ENCODE measurements around the gene PUDP. TPM values are rescaled to one million over a fixed set of nuclear protein-coding genes. Genes with fewer than 3 reads are reported as not detected.
"Not testable (repeated sequence)": the region's sequence is repeated elsewhere in the genome, so short reads cannot be mapped to it uniquely, and the experiment has no call there.

PUDP gene
- polyA plus RNA-seq, 1 donor from 2014 or later: 18.2 TPM

DNA sequence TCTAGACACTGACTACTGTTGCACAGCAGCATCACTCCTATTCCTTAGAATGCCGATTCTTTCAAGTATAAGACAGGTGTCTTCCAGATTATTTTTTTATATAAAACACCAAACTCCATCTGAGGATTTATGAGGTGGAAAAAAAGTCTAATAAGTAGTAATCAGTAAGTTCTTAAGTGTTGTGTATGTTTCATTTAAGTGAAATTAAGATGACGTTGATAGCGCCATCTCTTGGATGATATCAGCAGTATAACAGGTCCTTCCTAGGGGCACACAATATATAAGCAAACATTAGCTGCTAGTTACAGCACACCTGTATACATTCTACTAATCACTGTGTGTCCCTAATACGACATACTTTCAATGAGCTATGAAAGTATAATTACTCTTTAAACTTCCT lies 100.0 kb downstream of the PUDP start:
- Histone ChIP-seq H3K9ac (ENCODE audit: low read length) (no peak overlapping the region), H3K79me2 (replicated peaks; ENCODE audit: insufficient read depth, low read length) (no peaks in the 10 kb centered on the region), H3K4me2 (ENCODE audit: low read length) (no peak overlapping the region), H3K27me3 (ENCODE audit: insufficient read depth, low read depth, low read length) (no peaks in the 10 kb centered on the region), H3K4me3 (ENCODE audit: low read length) (no peak overlapping the region), H3K27ac (ENCODE audit: low read length) (no peak overlapping the region), H3F3A (ENCODE audit: insufficient read depth, low read length, poor library complexity, severe bottlenecking) (no peaks in the 10 kb centered on the region), H3K9me3 (ENCODE audit: low read length) (no peaks in the 10 kb centered on the region), H2AFZ (ENCODE audit: low read depth, low read length) (no peak overlapping the region), H3K36me3 (ENCODE audit: insufficient read depth, low read length) (no peaks in the 10 kb centered on the region), H4K20me1 (ENCODE audit: insufficient read depth) (no peaks in the 10 kb centered on the region), H3K9me2 (ENCODE audit: insufficient read depth, low read length) (no peaks in the 10 kb centered on the region)
- no peak for TF ChIP-seq TAF1 (IDR thresholded peaks at IDR 0.05; ENCODE audit: low read depth)
- TF ChIP-seq, protein P1, sequence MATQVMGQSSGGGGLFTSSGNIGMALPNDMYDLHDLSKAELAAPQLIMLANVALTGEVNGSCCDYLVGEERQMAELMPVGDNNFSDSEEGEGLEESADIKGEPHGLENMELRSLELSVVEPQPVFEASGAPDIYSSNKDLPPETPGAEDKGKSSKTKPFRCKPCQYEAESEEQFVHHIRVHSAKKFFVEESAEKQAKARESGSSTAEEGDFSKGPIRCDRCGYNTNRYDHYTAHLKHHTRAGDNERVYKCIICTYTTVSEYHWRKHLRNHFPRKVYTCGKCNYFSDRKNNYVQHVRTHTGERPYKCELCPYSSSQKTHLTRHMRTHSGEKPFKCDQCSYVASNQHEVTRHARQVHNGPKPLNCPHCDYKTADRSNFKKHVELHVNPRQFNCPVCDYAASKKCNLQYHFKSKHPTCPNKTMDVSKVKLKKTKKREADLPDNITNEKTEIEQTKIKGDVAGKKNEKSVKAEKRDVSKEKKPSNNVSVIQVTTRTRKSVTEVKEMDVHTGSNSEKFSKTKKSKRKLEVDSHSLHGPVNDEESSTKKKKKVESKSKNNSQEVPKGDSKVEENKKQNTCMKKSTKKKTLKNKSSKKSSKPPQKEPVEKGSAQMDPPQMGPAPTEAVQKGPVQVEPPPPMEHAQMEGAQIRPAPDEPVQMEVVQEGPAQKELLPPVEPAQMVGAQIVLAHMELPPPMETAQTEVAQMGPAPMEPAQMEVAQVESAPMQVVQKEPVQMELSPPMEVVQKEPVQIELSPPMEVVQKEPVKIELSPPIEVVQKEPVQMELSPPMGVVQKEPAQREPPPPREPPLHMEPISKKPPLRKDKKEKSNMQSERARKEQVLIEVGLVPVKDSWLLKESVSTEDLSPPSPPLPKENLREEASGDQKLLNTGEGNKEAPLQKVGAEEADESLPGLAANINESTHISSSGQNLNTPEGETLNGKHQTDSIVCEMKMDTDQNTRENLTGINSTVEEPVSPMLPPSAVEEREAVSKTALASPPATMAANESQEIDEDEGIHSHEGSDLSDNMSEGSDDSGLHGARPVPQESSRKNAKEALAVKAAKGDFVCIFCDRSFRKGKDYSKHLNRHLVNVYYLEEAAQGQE (IDR thresholded peaks at IDR 0.05; ENCODE audit: borderline replicate concordance): no peak
- no peak for TF ChIP-seq POLR2AphosphoS5 (IDR thresholded peaks at IDR 0.05)
- TF ChIP-seq RAD21 (conservative IDR thresholded peaks at IDR 0.05): no peak

GRCh38 chrX:7045238-7045955 lies 102.6 kb downstream of the PUDP start:
- no peaks in the 10 kb centered on the region for H3K9me2 ChIP-seq (ENCODE audit: insufficient read depth, low read length)
- H4K20me1 ChIP-seq (ENCODE audit: insufficient read depth): no peaks in the 10 kb centered on the region
- TF ChIP-seq EZH2 (IDR thresholded peaks at IDR 0.05; ENCODE audit: borderline replicate concordance, insufficient read depth, low read length, poor library complexity, severe bottlenecking) (no peak), EP300 (conservative IDR thresholded peaks at IDR 0.05; ENCODE audit: poor library complexity, severe bottlenecking) (no peak), SMC3 (conservative IDR thresholded peaks at IDR 0.05; ENCODE audit: poor library complexity) (no peak), TAF1 (IDR thresholded peaks at IDR 0.05; ENCODE audit: low read depth) (no peak), RAD21 (conservative IDR thresholded peaks at IDR 0.05) (no peak), MXI1 (conservative IDR thresholded peaks at IDR 0.05; ENCODE audit: poor library complexity, severe bottlenecking) (no peak), POLR2AphosphoS5 (IDR thresholded peaks at IDR 0.05) (no peak)
- TF ChIP-seq, protein P2, sequence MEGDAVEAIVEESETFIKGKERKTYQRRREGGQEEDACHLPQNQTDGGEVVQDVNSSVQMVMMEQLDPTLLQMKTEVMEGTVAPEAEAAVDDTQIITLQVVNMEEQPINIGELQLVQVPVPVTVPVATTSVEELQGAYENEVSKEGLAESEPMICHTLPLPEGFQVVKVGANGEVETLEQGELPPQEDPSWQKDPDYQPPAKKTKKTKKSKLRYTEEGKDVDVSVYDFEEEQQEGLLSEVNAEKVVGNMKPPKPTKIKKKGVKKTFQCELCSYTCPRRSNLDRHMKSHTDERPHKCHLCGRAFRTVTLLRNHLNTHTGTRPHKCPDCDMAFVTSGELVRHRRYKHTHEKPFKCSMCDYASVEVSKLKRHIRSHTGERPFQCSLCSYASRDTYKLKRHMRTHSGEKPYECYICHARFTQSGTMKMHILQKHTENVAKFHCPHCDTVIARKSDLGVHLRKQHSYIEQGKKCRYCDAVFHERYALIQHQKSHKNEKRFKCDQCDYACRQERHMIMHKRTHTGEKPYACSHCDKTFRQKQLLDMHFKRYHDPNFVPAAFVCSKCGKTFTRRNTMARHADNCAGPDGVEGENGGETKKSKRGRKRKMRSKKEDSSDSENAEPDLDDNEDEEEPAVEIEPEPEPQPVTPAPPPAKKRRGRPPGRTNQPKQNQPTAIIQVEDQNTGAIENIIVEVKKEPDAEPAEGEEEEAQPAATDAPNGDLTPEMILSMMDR (IDR thresholded peaks at IDR 0.05; ENCODE audit: poor library complexity, severe bottlenecking): no peak
- TF ChIP-seq, protein P1 (IDR thresholded peaks at IDR 0.05; ENCODE audit: borderline replicate concordance): no peak
- no peaks in the 10 kb centered on the region for H3F3A ChIP-seq (ENCODE audit: insufficient read depth, low read length, poor library complexity, severe bottlenecking)
- no peak overlapping the region for H2AFZ ChIP-seq (ENCODE audit: low read depth, low read length)
- no peaks in the 10 kb centered on the region for H3K27me3 ChIP-seq (ENCODE audit: insufficient read depth, low read depth, low read length)
- H3K36me3 ChIP-seq (ENCODE audit: insufficient read depth, low read length): no peaks in the 10 kb centered on the region
- no peak overlapping the region for H3K4me2 ChIP-seq (ENCODE audit: low read length)
- H3K9me3 ChIP-seq (ENCODE audit: low read length): no peaks in the 10 kb centered on the region
- H3K79me2 ChIP-seq (replicated peaks; ENCODE audit: insufficient read depth, low read length): no peaks in the 10 kb centered on the region
- no peak overlapping the region for H3K27ac ChIP-seq (ENCODE audit: low read length)
- H3K9ac ChIP-seq (ENCODE audit: low read length): no peak overlapping the region
- no peak overlapping the region for H3K4me3 ChIP-seq (ENCODE audit: low read length)

DNA sequence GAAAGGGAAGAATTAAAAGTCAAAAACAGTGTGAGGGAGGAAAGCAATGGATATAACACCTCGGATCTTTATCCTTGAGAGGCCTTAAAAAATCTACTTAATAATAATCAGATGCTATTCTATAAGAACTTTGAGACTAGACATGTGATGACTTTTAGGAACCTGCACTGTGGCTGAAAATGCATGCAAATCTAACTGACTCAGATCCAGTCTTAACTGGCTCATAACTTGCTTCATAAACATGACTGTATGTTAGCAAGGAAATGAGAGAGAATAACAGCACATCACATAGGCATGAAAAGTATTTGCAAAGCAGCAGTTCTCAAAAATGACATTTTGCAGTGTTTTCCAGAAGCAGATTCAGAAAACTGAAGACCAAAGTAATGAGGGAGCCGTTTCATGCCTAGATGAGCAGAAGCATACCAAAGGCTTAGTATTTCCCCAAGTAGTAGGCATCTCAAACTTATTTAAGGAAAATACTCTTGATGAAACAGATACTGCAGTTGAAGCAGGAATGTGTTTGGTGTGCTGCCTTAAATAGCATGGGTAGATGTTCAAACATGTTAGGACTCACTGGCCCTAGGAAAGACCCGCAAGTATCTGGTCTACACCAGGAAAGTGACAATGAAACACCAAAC lies 104.0 kb downstream of the PUDP start:
- H4K20me1 ChIP-seq (ENCODE audit: insufficient read depth); H3K27me3 ChIP-seq (ENCODE audit: insufficient read depth, low read depth, low read length); H3K9me2 ChIP-seq (ENCODE audit: insufficient read depth, low read length); H3K9me3 ChIP-seq (ENCODE audit: low read length); H3K4me2 ChIP-seq (ENCODE audit: low read length); H3K9ac ChIP-seq (ENCODE audit: low read length); H3K4me3 ChIP-seq (ENCODE audit: low read length); H3F3A ChIP-seq (ENCODE audit: insufficient read depth, low read length, poor library complexity, severe bottlenecking); H3K36me3 ChIP-seq (ENCODE audit: insufficient read depth, low read length); H2AFZ ChIP-seq (ENCODE audit: low read depth, low read length); H3K79me2 ChIP-seq (replicated peaks; ENCODE audit: insufficient read depth, low read length); H3K27ac ChIP-seq (ENCODE audit: low read length): not testable (repeated sequence)

Data from neural cell (in vitro differentiated cells).